NCI-H128 (cell line): ENCODE data around the gene FAR2.
"Not testable (repeated sequence)": the region's sequence is repeated elsewhere in the genome, so short reads cannot be mapped to it uniquely, and the experiment has no call there.

ENCODE experiments used
- DNase-seq: peaks from one replicate; lab custom pipeline; 2025; ENCODE audit not compliant: unreplicated experiment; lab: John Stamatoyannopoulos, UW

Gene FAR2

DNA sequence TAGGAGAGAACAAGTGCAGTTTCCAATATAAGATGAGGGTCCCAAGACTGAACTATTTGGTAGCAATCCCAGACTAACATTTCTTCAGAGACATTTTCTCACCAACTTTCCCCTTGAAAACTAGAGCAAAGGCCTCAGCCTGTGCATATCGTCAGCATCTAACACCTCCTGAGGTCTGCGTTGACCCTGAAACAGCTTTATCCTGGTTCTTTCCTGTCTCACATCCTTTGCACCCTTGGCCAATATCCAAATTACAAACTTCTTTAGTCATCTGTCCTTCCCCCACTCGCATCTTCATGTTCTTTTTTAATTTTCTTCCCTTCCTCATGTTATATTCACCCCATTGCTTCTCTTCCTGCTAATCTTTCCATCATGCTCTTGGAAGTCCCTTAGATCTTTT is 83.0 kb downstream of the FAR2 start:
- no peak for DNase-seq

GRCh38 chr12:29234552-29234951 is 85.5 kb downstream of the FAR2 start:
- no peak for DNase-seq

DNA sequence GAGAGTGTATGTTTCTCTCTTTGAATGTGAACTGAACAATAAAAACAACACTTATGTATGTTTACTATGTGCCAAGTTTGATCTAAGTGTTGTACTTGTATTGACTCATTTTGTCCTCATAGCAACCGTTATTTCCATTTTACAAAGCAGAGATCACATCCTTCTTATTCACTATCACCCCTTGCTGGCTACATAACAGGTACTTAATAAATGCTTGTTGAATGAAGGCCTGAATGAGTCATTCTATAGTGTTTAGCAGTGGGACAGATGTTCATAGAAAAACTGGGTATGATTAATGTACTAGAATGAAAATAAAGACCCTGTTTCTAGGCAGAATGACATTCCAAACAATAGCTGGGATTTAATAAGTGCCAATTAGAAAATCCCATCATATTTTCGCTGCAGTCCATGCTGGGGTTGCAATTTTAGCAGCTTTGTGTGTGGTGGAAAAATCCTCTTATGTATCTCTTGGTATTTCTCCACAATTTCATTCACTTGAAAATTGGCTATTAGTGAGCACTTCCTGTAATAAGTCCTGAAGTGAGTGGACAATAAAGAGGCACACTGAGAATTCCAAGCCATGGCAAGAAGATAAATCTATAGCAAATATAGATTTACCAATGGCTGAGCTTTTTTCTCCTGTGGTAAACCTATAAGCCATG is 86.0 kb downstream of the FAR2 start:
- DNase-seq, result no peak

DNA sequence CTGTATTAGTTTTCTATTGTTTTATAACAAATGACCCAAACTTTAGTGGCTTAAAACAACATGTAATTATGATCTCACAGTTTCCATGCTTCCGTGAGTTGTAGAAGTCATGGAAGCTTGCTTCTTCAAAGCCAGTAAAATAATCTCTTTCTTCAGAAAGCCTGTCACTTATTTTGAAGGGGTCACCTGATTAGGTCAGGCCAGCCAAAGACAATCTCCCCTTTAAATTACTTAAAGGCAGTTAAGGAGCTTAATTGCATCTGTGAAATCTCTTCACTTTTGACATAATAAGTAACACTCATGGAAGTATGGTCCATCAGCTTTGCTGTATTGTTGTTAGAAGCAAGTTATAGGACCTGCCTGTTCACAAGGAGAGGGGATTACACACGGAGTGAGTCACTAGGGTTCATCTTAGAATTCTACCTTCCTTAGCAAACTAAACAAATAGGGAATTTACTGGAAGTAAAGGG is 89.8 kb downstream of the FAR2 start:
- no peak for DNase-seq

GRCh38 chr12:29239336-29239735 is 90.3 kb downstream of the FAR2 start:
- no peak for DNase-seq

- DNase-seq, result no peak
Observed at GRCh38 chr12:29240441-29240840, 91.4 kb downstream of the FAR2 start.

DNA sequence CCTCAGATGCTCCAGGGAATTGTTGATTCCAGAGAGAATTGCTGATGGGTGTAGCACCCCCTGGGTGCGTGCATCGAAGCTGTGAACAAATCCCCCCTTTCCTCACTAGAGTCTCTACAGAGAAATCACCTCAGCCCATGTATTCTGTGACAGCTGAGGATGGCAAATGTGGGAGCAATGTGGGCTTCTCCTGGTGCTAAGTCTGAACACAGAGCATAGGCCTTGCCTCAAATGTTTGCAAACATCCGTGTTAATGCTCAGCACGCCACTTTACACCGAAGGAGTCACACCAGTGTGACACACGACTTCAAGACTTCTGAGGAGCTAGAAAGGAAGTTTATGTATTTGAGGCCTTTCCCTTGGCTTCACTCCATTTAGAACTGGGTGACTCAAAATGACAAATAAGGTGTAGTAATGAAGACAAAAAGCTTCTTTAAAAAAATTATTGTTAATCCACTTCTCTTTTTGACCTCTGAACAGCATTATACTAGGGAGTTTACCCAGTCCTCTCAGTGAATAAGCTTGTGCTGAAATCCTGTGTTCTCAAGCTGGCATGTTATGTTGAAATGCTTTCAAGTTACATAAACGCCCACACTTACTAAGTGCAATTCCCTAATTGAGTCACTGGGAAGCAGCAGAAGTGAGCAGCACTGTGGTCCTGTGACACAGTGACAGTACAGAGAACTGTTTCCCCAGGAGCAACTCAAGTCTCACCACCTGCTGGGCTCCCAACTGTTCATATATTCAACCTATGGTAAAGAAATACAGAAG is 92.9 kb downstream of the FAR2 start:
- DNase-seq, result no peak

GRCh38 chr12:29242921-29243431 is 93.9 kb downstream of the FAR2 start:
- DNase-seq, result no peak

GRCh38 chr12:29244159-29244765 is 95.2 kb downstream of the FAR2 start:
- no peak for DNase-seq

DNA sequence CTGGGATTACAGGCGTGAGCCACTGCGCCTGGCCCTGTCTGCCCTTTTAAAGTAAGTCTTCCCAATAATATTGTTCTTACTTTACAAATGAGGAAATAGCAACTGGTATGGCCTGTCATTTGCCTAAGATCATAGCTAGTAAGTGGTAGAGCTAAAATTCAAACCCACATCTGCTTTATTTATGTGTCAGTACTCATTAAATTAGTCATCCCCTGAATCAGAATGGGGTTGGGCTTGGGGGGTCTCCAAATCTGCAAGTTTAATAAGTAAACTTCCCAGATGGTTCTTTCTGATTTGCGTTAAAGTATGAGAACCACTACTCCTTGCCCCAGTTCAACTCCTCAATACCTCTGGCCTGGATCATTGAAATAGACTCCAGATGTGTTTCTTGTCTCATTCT is 96.2 kb downstream of the FAR2 start:
- DNase-seq, result no peak

- DNase-seq, result no peak
Observed at GRCh38 chr12:29249930-29250329, 100.9 kb downstream of the FAR2 start.

- DNase-seq, result no peak
Observed at GRCh38 chr12:29253906-29254625, 105.0 kb downstream of the FAR2 start.

- no peak for DNase-seq
Observed at GRCh38 chr12:29255042-29255441, 106.0 kb downstream of the FAR2 start.

DNA sequence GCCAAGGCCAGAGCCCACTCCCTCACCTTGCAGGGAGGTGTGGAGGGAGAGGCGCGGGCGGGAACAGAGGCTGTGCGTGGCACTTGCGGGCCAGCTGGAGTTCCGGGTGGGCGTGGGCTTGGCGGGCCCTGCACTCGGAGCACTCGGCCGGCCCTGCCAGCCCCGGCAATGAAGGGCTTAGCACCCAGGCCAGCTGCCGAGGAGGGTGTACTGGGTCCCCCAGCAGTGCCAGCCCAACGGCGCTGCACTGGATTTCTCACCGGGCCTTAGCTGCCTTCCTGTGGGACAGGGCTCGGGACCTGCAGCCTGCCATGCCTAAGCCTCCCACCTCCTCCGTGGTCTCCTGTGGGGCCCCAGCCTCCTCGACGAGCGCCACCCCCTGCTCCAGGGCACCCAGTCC is 107.5 kb downstream of the FAR2 start:
- DNase-seq, result no peak

DNA sequence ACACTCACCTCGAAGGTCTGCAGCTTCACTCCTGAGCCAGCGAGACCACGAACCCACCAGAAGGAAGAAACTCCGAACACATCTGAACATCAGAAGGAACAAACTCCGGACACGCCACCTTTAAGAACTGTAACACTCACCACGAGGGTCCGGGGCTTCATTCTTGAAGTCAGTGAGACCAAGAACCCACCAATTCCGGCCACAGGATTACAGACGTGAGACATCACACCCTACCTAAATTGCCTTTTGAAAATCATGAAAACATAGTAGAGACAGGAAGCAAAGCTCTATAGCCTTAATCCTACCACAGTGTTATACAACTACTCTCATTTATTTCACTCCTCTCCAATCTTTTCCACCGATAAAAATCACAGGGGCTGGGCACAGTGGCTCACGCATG is 108.6 kb downstream of the FAR2 start:
- DNase-seq, result not testable (repeated sequence)

DNA sequence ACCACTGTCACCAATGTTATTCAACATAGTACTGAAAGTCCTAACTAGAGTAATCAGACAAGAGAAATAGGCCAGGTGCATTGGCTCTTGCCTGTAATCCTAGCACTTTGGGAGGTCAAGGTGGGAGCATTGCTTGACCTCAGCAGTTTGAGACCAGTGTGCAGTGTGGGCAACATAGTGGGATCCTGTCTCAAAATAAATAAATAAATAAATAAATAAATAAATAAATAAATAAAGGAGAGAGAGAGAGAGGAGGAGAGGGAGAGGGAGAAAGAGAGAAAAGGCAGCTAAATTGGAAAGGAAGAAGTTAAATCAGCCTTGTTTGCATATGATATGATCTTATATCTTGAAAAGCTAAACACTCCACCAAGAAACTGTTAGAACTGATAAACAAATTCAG is 115.3 kb downstream of the FAR2 start:
- no peak for DNase-seq

DNA sequence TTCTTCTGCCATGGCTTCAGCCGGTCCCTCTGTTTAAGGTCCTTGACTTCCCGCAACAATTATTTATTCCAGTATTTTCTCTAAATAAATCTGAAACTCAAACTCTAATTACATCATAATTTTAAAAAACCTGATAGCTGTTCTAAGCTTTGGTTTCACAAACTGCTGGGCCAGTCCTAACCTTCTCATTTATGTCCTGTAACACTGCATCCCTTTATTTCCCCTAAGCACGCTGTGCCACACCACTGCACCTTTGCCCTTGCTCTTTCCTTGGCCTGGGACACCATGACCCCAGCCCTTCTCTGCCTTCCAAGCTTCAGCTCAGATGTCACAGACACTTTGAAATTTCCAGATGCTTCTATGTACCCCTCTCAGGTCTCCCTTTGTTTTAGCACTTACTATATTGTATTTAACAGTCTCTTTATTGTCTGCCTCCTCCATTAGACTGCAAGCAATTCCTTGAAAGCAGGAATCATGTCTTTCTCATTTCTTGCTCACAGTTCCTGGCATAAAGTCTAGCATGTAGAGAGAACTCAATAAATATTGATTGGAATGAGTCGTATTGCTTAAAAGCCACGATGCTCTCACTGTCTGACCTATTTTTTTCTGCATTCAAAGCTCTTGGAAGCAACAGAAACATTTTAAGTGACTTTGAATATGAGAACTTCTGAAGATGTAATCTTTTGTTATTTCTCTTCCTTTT is 120.8 kb downstream of the FAR2 start:
- DNase-seq, result no peak

DNA sequence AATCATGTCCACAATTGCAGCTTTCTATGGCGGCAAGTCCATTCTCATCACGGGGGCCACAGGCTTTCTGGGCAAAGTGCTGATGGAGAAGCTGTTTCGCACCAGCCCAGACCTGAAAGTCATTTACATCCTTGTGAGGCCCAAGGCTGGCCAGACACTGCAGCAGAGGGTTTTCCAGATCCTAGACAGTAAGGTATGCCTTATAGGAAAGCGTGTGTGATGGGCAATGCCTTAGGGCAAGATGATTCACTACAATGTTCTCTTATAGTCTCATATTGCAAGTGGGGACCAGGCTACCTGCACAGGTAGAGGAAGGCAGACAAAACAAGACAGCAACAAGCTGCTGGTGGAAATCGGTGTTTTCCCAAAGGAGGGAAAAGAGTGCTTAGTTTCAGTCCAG is 121.4 kb downstream of the FAR2 start:
- DNase-seq, result no peak

- no peak for DNase-seq
Observed at GRCh38 chr12:29273178-29273843, 124.2 kb downstream of the FAR2 start.

DNA sequence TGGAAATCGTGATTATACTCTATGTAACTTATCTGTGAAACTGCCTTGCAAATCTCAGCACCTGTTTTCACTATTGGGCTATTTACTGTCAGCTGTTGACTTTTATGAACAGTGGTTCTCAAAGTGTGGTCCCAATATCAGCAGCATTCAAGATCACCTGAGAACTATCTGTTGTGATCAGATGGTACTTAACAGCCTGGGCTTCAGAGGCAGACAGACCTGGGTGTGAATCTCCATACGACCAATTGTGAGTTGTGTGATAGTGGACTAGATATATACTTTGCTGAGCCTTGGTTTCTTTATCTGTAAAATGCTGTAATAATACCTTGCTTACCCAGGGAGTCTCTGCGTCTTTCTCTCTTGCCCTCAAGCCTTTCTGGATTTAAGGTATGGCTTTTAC is 126.8 kb downstream of the FAR2 start:
- DNase-seq, result no peak
